ENCODE data around the gene SLC6A20. TPM values are rescaled to one million over a fixed set of nuclear protein-coding genes. Genes with fewer than 3 reads are reported as not detected.

Gene SLC6A20
- total RNA-seq, 1 experiment from 2014 or later: not detected

DNA sequence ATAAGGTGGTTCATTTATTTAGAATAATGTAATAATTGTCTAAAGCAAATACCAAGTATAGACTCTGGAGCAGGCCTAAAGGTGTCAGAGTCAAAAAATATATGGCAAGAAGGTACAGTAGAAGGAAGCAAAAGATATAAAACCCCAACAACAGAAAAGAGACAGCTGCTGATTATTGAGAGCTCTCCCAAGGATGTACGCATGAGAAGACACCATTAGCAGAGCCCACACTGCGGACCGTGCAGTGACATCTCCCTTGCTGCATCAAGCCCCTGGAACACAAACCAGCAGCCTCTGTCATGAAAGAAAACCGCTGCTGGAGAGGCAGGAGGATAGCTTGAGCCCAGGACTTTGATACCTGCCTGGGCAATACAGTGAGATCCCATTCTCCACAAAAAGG lies 18.0 kb upstream of the SLC6A20 start:
- CTCF ChIA-PET: interaction anchor here (1.9 kb wide), 1 partner anchor 53 kb away, joined by 6 read pairs; no protein-coding TSS in a partner anchor
- BruUV-seq (replicated peaks): no TSS peak
- H3K27me3 Mint-ChIP-seq (ENCODE audit: insufficient read depth, unreplicated experiment): no peaks in the 10 kb centered on the region

DNA sequence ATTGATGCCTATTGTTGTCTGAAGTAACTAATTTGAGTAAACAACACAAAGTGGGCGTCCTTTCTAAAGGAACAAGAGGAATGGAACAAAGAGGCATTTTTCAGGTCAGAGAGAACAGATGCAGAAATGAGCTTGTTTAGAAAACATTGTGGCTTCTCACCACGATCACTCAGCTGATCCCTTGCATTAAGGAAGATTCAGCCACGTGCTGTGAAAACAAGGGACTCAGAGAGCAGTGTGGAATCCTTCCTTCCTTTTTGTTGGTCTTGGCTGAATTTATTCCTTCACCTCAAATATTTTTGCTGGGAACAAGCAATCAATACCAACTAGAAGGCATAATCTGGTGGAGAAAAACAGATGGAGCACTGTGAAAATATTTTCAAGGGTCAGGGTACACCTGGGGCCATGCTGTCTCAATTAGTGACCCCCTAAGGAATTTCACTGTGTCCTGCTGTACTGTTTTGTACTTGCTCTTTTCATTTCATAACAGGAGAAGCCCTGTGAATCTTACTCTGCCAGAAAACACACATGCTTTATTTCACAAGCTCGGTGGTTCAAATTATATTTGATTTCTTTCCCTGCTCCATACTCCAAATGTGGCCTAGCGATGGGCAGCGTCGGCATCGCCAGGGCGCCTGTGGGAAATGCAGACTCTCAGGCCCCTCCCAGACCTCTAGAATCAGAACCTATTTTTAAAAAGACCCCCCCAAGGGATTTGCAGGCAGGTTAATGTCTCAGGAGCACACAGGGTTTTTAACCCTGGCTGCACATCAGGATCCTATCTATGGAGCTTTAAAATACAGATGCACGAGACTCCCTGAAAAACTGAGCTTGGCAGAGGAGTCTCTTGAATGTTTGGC lies 11.6 kb upstream of the SLC6A20 start:
- Mint-ChIP-seq H3K4me1 (ENCODE audit: insufficient read depth, unreplicated experiment) (no peaks in the 10 kb centered on the region), H3K9me3 (ENCODE audit: unreplicated experiment) (peaks cover 10% of the 10 kb centered on the region), H3K27me3 (ENCODE audit: insufficient read depth, unreplicated experiment) (no peaks in the 10 kb centered on the region), H3K36me3 (ENCODE audit: insufficient read depth, unreplicated experiment) (no peaks in the 10 kb centered on the region), H3K27ac (ENCODE audit: low read depth, unreplicated experiment) (no peak overlapping the region), H3K4me3 (ENCODE audit: unreplicated experiment) (no peak overlapping the region)
- CTCF ChIA-PET: interaction anchor here (0.9 kb wide), 1 partner anchor 271 kb away, joined by 3 read pairs; no protein-coding TSS in a partner anchor
- TF ChIP-seq, protein P1, sequence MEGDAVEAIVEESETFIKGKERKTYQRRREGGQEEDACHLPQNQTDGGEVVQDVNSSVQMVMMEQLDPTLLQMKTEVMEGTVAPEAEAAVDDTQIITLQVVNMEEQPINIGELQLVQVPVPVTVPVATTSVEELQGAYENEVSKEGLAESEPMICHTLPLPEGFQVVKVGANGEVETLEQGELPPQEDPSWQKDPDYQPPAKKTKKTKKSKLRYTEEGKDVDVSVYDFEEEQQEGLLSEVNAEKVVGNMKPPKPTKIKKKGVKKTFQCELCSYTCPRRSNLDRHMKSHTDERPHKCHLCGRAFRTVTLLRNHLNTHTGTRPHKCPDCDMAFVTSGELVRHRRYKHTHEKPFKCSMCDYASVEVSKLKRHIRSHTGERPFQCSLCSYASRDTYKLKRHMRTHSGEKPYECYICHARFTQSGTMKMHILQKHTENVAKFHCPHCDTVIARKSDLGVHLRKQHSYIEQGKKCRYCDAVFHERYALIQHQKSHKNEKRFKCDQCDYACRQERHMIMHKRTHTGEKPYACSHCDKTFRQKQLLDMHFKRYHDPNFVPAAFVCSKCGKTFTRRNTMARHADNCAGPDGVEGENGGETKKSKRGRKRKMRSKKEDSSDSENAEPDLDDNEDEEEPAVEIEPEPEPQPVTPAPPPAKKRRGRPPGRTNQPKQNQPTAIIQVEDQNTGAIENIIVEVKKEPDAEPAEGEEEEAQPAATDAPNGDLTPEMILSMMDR (IDR thresholded peaks at IDR 0.05; ENCODE audit: unreplicated experiment): no peak
- intact Hi-C loops (cut with micrococcal nuclease): no loop called here
- POLR2A ChIA-PET: interaction anchor here (0.6 to 4.5 kb wide), 2 partner anchors 9 to 1243 kb away, joined by 4 to 23 read pairs; no protein-coding TSS in a partner anchor
- BruUV-seq (replicated peaks): no TSS peak
- no peak for DNase-seq (ENCODE audit: unreplicated experiment)

More for the DNA sequence above, 18.0 kb upstream of the SLC6A20 start:
- TF ChIP-seq, protein P1 (IDR thresholded peaks at IDR 0.05; ENCODE audit: unreplicated experiment): no peak
- Mint-ChIP-seq H3K4me3 (ENCODE audit: unreplicated experiment) (no peak overlapping the region), H3K27ac (ENCODE audit: low read depth, unreplicated experiment) (no peak overlapping the region), H3K4me1 (ENCODE audit: insufficient read depth, unreplicated experiment) (peaks cover 22% of the 10 kb centered on the region), H3K36me3 (ENCODE audit: insufficient read depth, unreplicated experiment) (no peaks in the 10 kb centered on the region), H3K9me3 (ENCODE audit: unreplicated experiment) (no peaks in the 10 kb centered on the region)
- intact Hi-C loops (cut with micrococcal nuclease): no loop called here
- no peak for DNase-seq (ENCODE audit: unreplicated experiment)
- POLR2A ChIA-PET: interaction anchor here (0.8 kb wide), 1 partner anchor 511 kb away, joined by 4 read pairs; no protein-coding TSS in a partner anchor

DNA sequence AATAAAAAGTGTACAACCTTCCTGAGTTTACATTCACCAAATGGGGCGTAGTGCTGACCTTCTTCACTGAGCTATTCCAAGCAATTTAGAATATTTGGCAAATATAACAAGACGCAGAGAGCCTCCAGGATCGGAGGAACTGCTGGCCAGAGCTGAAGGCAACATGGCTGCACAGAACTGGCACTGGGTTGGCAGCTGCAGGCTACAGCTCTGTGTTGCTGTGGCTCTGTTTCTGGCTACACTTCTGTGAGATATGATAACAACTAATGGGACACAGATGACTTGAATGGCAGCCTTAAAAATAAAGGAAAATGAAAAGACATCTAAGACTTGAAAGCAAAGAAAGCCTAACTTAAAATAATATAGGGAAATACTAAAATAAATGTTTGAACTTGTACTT lies 10.8 kb upstream of the SLC6A20 start:
- intact Hi-C loops (cut with micrococcal nuclease): no loop called here
- POLR2A ChIA-PET: interaction anchor here (4.5 kb wide), 1 partner anchor 10 kb away, joined by 23 read pairs; no protein-coding TSS in a partner anchor
- no peak for DNase-seq (ENCODE audit: unreplicated experiment)
- peaks cover 10% of the 10 kb centered on the region for H3K9me3 Mint-ChIP-seq (ENCODE audit: unreplicated experiment)
- no peaks in the 10 kb centered on the region for H3K36me3 Mint-ChIP-seq (ENCODE audit: insufficient read depth, unreplicated experiment)
- no peaks in the 10 kb centered on the region for H3K27me3 Mint-ChIP-seq (ENCODE audit: insufficient read depth, unreplicated experiment)
- CTCF ChIA-PET: interaction anchor here (0.9 kb wide), 1 partner anchor 272 kb away, joined by 3 read pairs; no protein-coding TSS in a partner anchor
- no peak overlapping the region for H3K27ac Mint-ChIP-seq (ENCODE audit: low read depth, unreplicated experiment)
- H3K4me1 Mint-ChIP-seq (ENCODE audit: insufficient read depth, unreplicated experiment): no peaks in the 10 kb centered on the region
- H3K4me3 Mint-ChIP-seq (ENCODE audit: unreplicated experiment): no peak overlapping the region
- no TSS peak for BruUV-seq (replicated peaks)
- TF ChIP-seq, protein P1 (IDR thresholded peaks at IDR 0.05; ENCODE audit: unreplicated experiment): no peak

DNA sequence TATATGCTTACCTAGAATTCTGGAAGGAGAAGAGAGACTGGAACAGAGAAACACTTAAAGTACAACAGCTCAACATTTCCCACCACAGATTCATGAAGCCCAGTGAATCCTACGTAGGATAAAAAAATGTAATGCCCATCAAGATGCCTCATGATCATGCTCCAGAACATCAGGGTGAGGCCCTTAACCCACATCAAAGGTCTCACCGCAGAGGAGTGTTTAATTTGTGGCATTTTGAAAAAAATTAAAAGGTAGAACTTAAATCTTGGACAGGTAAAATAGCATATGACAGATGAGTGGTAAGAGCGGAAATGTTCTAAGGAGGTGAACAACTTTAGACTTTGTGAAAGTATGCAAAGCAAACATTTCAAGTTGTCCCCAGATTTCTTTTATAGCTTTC lies 9.7 kb upstream of the SLC6A20 start:
- H3K27ac Mint-ChIP-seq (ENCODE audit: low read depth, unreplicated experiment): no peak overlapping the region
- no TSS peak for BruUV-seq (replicated peaks)
- H3K9me3 Mint-ChIP-seq (ENCODE audit: unreplicated experiment): peaks cover 10% of the 10 kb centered on the region
- intact Hi-C loops (cut with micrococcal nuclease): no loop called here
- DNase-seq (ENCODE audit: unreplicated experiment): no peak
- ChIA-PET CTCF (interaction anchor here (1.6 kb wide), 1 partner anchor 11 kb away, joined by 4 read pairs; no protein-coding TSS in a partner anchor), POLR2A (interaction anchor here (4.5 kb wide), 1 partner anchor 11 kb away, joined by 23 read pairs; no protein-coding TSS in a partner anchor)
- H3K36me3 Mint-ChIP-seq (ENCODE audit: insufficient read depth, unreplicated experiment): no peaks in the 10 kb centered on the region
- no peaks in the 10 kb centered on the region for H3K4me1 Mint-ChIP-seq (ENCODE audit: insufficient read depth, unreplicated experiment)
- TF ChIP-seq, protein P1 (IDR thresholded peaks at IDR 0.05; ENCODE audit: unreplicated experiment): no peak
- no peaks in the 10 kb centered on the region for H3K27me3 Mint-ChIP-seq (ENCODE audit: insufficient read depth, unreplicated experiment)
- H3K4me3 Mint-ChIP-seq (ENCODE audit: unreplicated experiment): no peak overlapping the region

All from MCF 10A (cell line).